ENCODE data around the gene CNGA1.

Gene CNGA1

GRCh38 chr4:48016141-48017107, at the start of gene CNGA1, which contains the start of gene NIPAL1:
TSS of gene CNGA1 (minus strand) at chr4:48016681. CDS start at chr4:47952689, 63,992 bp downstream.
TSS of gene NIPAL1 (plus strand) at chr4:48016772. CDS start at chr4:48016840, 68 bp downstream.
- Histone ChIP-seq H3K4me3 (ENCODE audit: low read depth in 1 of 2, low read length in 1 of 2) (peak within 1 kb of the TSS; percentile 46 to 67), H3K9me3 (no peaks in the 10 kb centered on the region), H3K27me3 (peaks cover 80% of the 10 kb centered on the region), H3K27ac (no peak within 1 kb of the TSS), H3K4me1 (ENCODE audit: control insufficient read depth in 1 of 2, insufficient read depth in 1 of 2, low read depth in 1 of 2, low read length in 1 of 2) (peaks cover 13 to 18% of the 10 kb centered on the region in 2 experiments), H3K36me3 (no peaks in the 10 kb centered on the region)
- TF ChIP-seq CTCF (IDR thresholded peaks at IDR 0.05): no peak

- no peaks in the 10 kb centered on the region for H3K27me3 ChIP-seq
- H3K9me3 ChIP-seq: no peaks in the 10 kb centered on the region
- no peak overlapping the region for H3K27ac ChIP-seq
- no peak for TF ChIP-seq CTCF (IDR thresholded peaks at IDR 0.05)
- peaks cover 0 to 17% of the 10 kb centered on the region in 2 experiments for H3K4me1 ChIP-seq (ENCODE audit: control insufficient read depth in 1 of 2, insufficient read depth in 1 of 2, low read depth in 1 of 2, low read length in 1 of 2)
- H3K4me3 ChIP-seq (ENCODE audit: low read depth in 1 of 2, low read length in 1 of 2): no peak overlapping the region
- no peaks in the 10 kb centered on the region for H3K36me3 ChIP-seq
Measured at GRCh38 chr4:48065587-48066052, 49.1 kb upstream of the CNGA1 start.

GRCh38 chr4:48064349-48064748, 47.9 kb upstream of the CNGA1 start:
- Histone ChIP-seq H3K36me3 (no peaks in the 10 kb centered on the region), H3K4me1 (ENCODE audit: control insufficient read depth in 1 of 2, insufficient read depth in 1 of 2, low read depth in 1 of 2, low read length in 1 of 2) (peaks cover 0 to 17% of the 10 kb centered on the region in 2 experiments), H3K9me3 (no peaks in the 10 kb centered on the region)

GRCh38 chr4:48058617-48059530, 42.4 kb upstream of the CNGA1 start:
- H3K4me3 ChIP-seq (ENCODE audit: low read depth in 1 of 2, low read length in 1 of 2): no peak overlapping the region
- H3K9me3 ChIP-seq: no peaks in the 10 kb centered on the region
- no peak for TF ChIP-seq CTCF (IDR thresholded peaks at IDR 0.05)
- no peaks in the 10 kb centered on the region for H3K36me3 ChIP-seq
- H3K27me3 ChIP-seq: no peaks in the 10 kb centered on the region
- no peak overlapping the region for H3K27ac ChIP-seq
- H3K4me1 ChIP-seq (ENCODE audit: control insufficient read depth in 1 of 2, insufficient read depth in 1 of 2, low read depth in 1 of 2, low read length in 1 of 2): no peaks in the 10 kb centered on the region

More at GRCh38 chr4:48064349-48064748, 47.9 kb upstream of the CNGA1 start:
- Histone ChIP-seq H3K27ac (no peak overlapping the region), H3K4me3 (ENCODE audit: low read depth in 1 of 2, low read length in 1 of 2) (no peak overlapping the region), H3K27me3 (no peaks in the 10 kb centered on the region)
- TF ChIP-seq CTCF (IDR thresholded peaks at IDR 0.05): no peak

- TF ChIP-seq CTCF (IDR thresholded peaks at IDR 0.05): no peak
- H3K9me3 ChIP-seq: no peaks in the 10 kb centered on the region
- H3K4me3 ChIP-seq (ENCODE audit: low read depth in 1 of 2, low read length in 1 of 2): no peak overlapping the region
Measured at GRCh38 chr4:48051078-48051477, 34.6 kb upstream of the CNGA1 start.

More at GRCh38 chr4:48051078-48051477, 34.6 kb upstream of the CNGA1 start:
- peaks cover 12 to 17% of the 10 kb centered on the region in 2 experiments for H3K4me1 ChIP-seq (ENCODE audit: control insufficient read depth in 1 of 2, insufficient read depth in 1 of 2, low read depth in 1 of 2, low read length in 1 of 2)
- H3K27me3 ChIP-seq: peaks cover 9% of the 10 kb centered on the region
- no peaks in the 10 kb centered on the region for H3K36me3 ChIP-seq
- H3K27ac ChIP-seq: no peak overlapping the region

Data from neutrophil (primary cell).